Measurements from ENCODE around the gene UBASH3B.

GRCh38 chr11:122677256-122677655 lies 21.7 kb downstream of the UBASH3B start:
- no peak for TF ChIP-seq REST (IDR thresholded peaks at IDR 0.05; ENCODE audit: low read depth)
- no peak for TF ChIP-seq FOXM1 (IDR thresholded peaks at IDR 0.05; ENCODE audit: borderline replicate concordance, low read depth)
- no peak for TF ChIP-seq MAX (IDR thresholded peaks at IDR 0.05)
- TF ChIP-seq TAF1 (IDR thresholded peaks at IDR 0.05; ENCODE audit: low read depth), result no peak
- TF ChIP-seq EP300 (IDR thresholded peaks at IDR 0.05; ENCODE audit: borderline replicate concordance), result no peak
- TF ChIP-seq TEAD4 (IDR thresholded peaks at IDR 0.05), result no peak
- no peak for TF ChIP-seq NFIC (IDR thresholded peaks at IDR 0.05)
- TF ChIP-seq RAD21 (IDR thresholded peaks at IDR 0.05; ENCODE audit: low read depth), result no peak
- no peak for TF ChIP-seq CREB1 (IDR thresholded peaks at IDR 0.05; ENCODE audit: low read depth)
- no peak for TF ChIP-seq CEBPB (IDR thresholded peaks at IDR 0.05)
- no peak for TF ChIP-seq TCF12 (IDR thresholded peaks at IDR 0.05; ENCODE audit: low read depth)
- no peak for TF ChIP-seq EGR1 (IDR thresholded peaks at IDR 0.05)
- TF ChIP-seq USF1 (IDR thresholded peaks at IDR 0.05), result no peak
- no peak for TF ChIP-seq YY1 (IDR thresholded peaks at IDR 0.05; ENCODE audit: low read depth)
